ENCODE measurements around the gene ARHGAP22.

- TF ChIP-seq CTCF (conservative IDR thresholded peaks at IDR 0.05; ENCODE audit: low read length) (no peak), EZH2phosphoT487 (IDR thresholded peaks at IDR 0.05; ENCODE audit: borderline replicate concordance, low read depth, low read length) (no peak)
Observed at GRCh38 chr10:48419714-48420113, 185.2 kb downstream of the ARHGAP22 start.

Measured in OCI-LY7 (cell line).